HepG2 (cell line): ENCODE measurements around the gene RELB. TPM values are rescaled to one million over a fixed set of nuclear protein-coding genes. Genes with fewer than 3 reads are reported as not detected.

ENCODE experiments used
- ATAC-seq: fragments of 200-7000 bp; cut with Tn5 transposase; 3 replicates; pipeline ENCODE4 v1.9.1; 2020; ENCODE audit warnings: mild to moderate bottlenecking, moderate library complexity
- BruUV-seq: library from RNA; stranded (reverse); fragments of 400-500 nt; replicated peaks from 2 replicates; lab custom pipeline; 2021; lab: Mats Ljungman, UMichigan
- CTCF ChIA-PET: fragments of 300-600 bp; formaldehyde crosslinking; extraction: SDS; loops from one replicate; lab custom pipeline; 2021; ENCODE audit warnings: low total read pairs, inconsistent platforms, low intra/inter-chr PET ratio; lab: Yijun Ruan, JAX
- POLR2A ChIA-PET: fragments of 350-600 bp; sonication (Branson Sonifier 250); formaldehyde crosslinking; loops from one replicate; lab custom pipeline; 2020; ENCODE audit warnings: antibody characterized with exemption, inconsistent platforms; lab: Yijun Ruan, JAX
- DNase-seq: peaks from one replicate; pipeline ENCODE4 v3.0.0-alpha.2; 2015; ENCODE audit warnings: low spot score
- FAIRE-seq: peaks from 3 replicates; lab custom pipeline; 2011; peaks lifted over from hg19 to GRCh38; lab: Jason Lieb, UNC
- H2AFZ ChIP-seq: one replicate; pipeline ENCODE4 v1.6.1; 2011; ENCODE audit warnings: low read length, inconsistent platforms
- H3K27ac ChIP-seq: fragments of 300-600 bp; 3 replicates; pipeline ENCODE4 v1.8.0; 2011; ENCODE audit warnings: mixed run types, mild to moderate bottlenecking, mixed read lengths, low read length, inconsistent platforms; ENCODE audit not compliant: insufficient read depth; ENCODE audit errors: extremely low read length
- H3K27me3 ChIP-seq, 2 experiments: fragments of 200-600 bp in 1 of 2; 2 replicates in 1 of 2; 3 replicates in 1 of 2; pipeline versions ENCODE4 v1.6.0 to v1.8.0; 2011; ENCODE audit warnings: low read length in 2 of 2, mild to moderate bottlenecking in 2 of 2, moderate library complexity in 2 of 2, inconsistent platforms in 1 of 2; ENCODE audit not compliant: insufficient read depth in 2 of 2, control insufficient read depth in 1 of 2
- H3K36me3 ChIP-seq, 2 experiments: fragments of 200-600 bp in 1 of 2; replicated peaks in 1 of 2; 2 replicates in 1 of 2; 3 replicates in 1 of 2; pipeline versions ENCODE4 v1.5.1 to v1.8.0; 2011; ENCODE audit warnings: low read length in 2 of 2, inconsistent platforms in 1 of 2; ENCODE audit not compliant: insufficient read depth in 2 of 2, control insufficient read depth in 1 of 2
- H3K4me1 ChIP-seq: 2 replicates; pipeline ENCODE4 v1.5.1; 2012; ENCODE audit warnings: low read length, inconsistent platforms; ENCODE audit not compliant: insufficient read depth
- H3K4me2 ChIP-seq: 2 replicates; pipeline ENCODE4 v1.6.0; 2011; ENCODE audit warnings: low read depth, low read length, inconsistent platforms
- H3K4me3 ChIP-seq, 3 experiments: fragments of 200-600 bp in 1 of 3; sonication (generic), shearing (Covaris generic) in 1 of 3; replicated peaks in 1 of 3; 2 replicates each; pipeline ENCODE4 v1.5.1; 2011 to 2016; ENCODE audit warnings: low read length in 3 of 3, inconsistent platforms in 2 of 3, low read depth in 2 of 3, mild to moderate bottlenecking in 2 of 3, control low read depth in 1 of 3, mixed read lengths in 1 of 3; ENCODE audit not compliant: insufficient read depth in 1 of 3
- H3K79me2 ChIP-seq: one replicate; pipeline ENCODE4 v1.6.1; 2011; ENCODE audit warnings: low read length, inconsistent platforms; ENCODE audit not compliant: insufficient read depth
- H3K9ac ChIP-seq: 2 replicates; pipeline ENCODE4 v1.6.0; 2011; ENCODE audit warnings: mild to moderate bottlenecking, low read depth, low read length, inconsistent platforms; ENCODE audit not compliant: insufficient read depth
- H3K9me3 ChIP-seq: 2 replicates; pipeline ENCODE4 v1.5.1; 2012; ENCODE audit warnings: mild to moderate bottlenecking, low read length
- H4K20me1 ChIP-seq: 2 replicates; pipeline ENCODE4 v1.6.0; 2011; ENCODE audit warnings: inconsistent platforms, mild to moderate bottlenecking, low read length, moderate library complexity; ENCODE audit not compliant: insufficient read depth
- AGO1 ChIP-seq: fragments of 200-400 bp; formaldehyde crosslinking; IDR thresholded peaks from 2 replicates; pipeline ENCODE4 v1.6.1; 2017; ENCODE audit warnings: mild to moderate bottlenecking, low read depth, low read length, moderate library complexity; ENCODE audit not compliant: poor library complexity, severe bottlenecking
- CREM ChIP-seq, 2 experiments: sonication (generic) in 1 of 2; formaldehyde crosslinking in 1 of 2; IDR thresholded peaks; 2 replicates each; pipeline versions ENCODE4 v1.4.0 to v1.6.1; 2016 to 2020; ENCODE audit warnings: antibody characterized with exemption in 1 of 2, mild to moderate bottlenecking in 1 of 2, missing genetic modification reagents in 1 of 2
- JUND ChIP-seq: sonication (generic); formaldehyde crosslinking; IDR thresholded peaks from 2 replicates; pipeline ENCODE4 v1.8.0; 2022; ENCODE audit warnings: mild to moderate bottlenecking, missing genetic modification reagents
- KDM5A ChIP-seq: fragments of 200-600 bp; sonication (generic); IDR thresholded peaks from 2 replicates; pipeline ENCODE4 v1.7.0; 2018; ENCODE audit warnings: antibody characterized with exemption, mild to moderate bottlenecking, low read length, borderline replicate concordance
- MBNL3 ChIP-seq: fragments of 250-450 bp; sonication (Bioruptor Pico); conservative IDR thresholded peaks from 2 replicates; pipeline ENCODE4 v1.8.0; 2022; ENCODE audit warnings: mild to moderate bottlenecking, inconsistent platforms
- PATZ1 ChIP-seq: sonication (generic); formaldehyde crosslinking; IDR thresholded peaks from 2 replicates; pipeline ENCODE4 v1.4.0; 2020; ENCODE audit warnings: missing genetic modification reagents
- PTBP1 ChIP-seq: fragments of 200-400 bp; formaldehyde crosslinking; IDR thresholded peaks from 2 replicates; pipeline ENCODE4 v1.6.1; 2018; ENCODE audit warnings: low read length, low read depth; ENCODE audit not compliant: poor library complexity, severe bottlenecking
- SALL2 ChIP-seq: sonication (generic); formaldehyde crosslinking; IDR thresholded peaks from 2 replicates; pipeline ENCODE4 v1.8.1; 2023; ENCODE audit warnings: mild to moderate bottlenecking, missing genetic modification reagents, inconsistent platforms
- TOE1 ChIP-seq: sonication (generic); formaldehyde crosslinking; IDR thresholded peaks from 2 replicates; pipeline ENCODE4 v1.4.0; 2020; ENCODE audit warnings: mild to moderate bottlenecking, missing genetic modification reagents
- ZNF17 ChIP-seq: sonication (generic); formaldehyde crosslinking; IDR thresholded peaks from 2 replicates; pipeline ENCODE4 v1.5.0; 2020; ENCODE audit warnings: mild to moderate bottlenecking, missing genetic modification reagents
- ZNF530 ChIP-seq: sonication (generic); formaldehyde crosslinking; IDR thresholded peaks from 2 replicates; pipeline ENCODE4 v1.5.0; 2020; ENCODE audit warnings: low read depth, mild to moderate bottlenecking, missing genetic modification reagents
- ZNF557 ChIP-seq: sonication (generic); formaldehyde crosslinking; IDR thresholded peaks from 2 replicates; pipeline ENCODE4 v1.4.0; 2020; ENCODE audit warnings: missing genetic modification reagents
- ZNF678 ChIP-seq: sonication (generic); formaldehyde crosslinking; IDR thresholded peaks from 2 replicates; pipeline ENCODE4 v1.4.0; 2020; ENCODE audit warnings: mild to moderate bottlenecking, missing genetic modification reagents
- ZNF713 ChIP-seq: sonication (generic); formaldehyde crosslinking; IDR thresholded peaks from 2 replicates; pipeline ENCODE4 v1.4.0; 2020; ENCODE audit warnings: mild to moderate bottlenecking, missing genetic modification reagents
- WGBS: methylation state at CpG from one replicate; pipeline ENCODE4 v1.1.6; 2017; ENCODE audit warnings: low lambda C conversion rate; 5-methylcytosine and 5-hydroxymethylcytosine counted together
- in situ Hi-C: cut with HindIII; loops from 2 replicates; pipeline ENCODE4 v1.10.0; 2017; ENCODE audit warnings: low pct_unique_long_range_greater_than_20kb; ENCODE audit not compliant: extremely low pct_ligation_motif_present
- intact Hi-C: fragments of 100-400 bp; cut with micrococcal nuclease; formaldehyde crosslinking; loops from one replicate; pipeline ENCODE4 v1.10.0; 2022; ENCODE audit not compliant: unreplicated experiment
- polyA plus RNA-seq, 8 experiments: library from polyadenylated mRNA; depleted of rRNA in 3 of 8; stranded (reverse) in 7 of 8; unstranded in 1 of 8; fragments of >200 nt; fragmentation: Illumina TruSeq in 4 of 8; extraction: Trizol in 4 of 8; gene quantifications; 2 replicates each; pipeline versions ENCODE4 v1.2.1 to v1.2.3, GENCODE V29; 2011 to 2016; ENCODE audit warnings: low read depth in 4 of 8, missing spikeins in 1 of 8, mixed read lengths in 1 of 8; ENCODE audit not compliant: insufficient read depth in 1 of 8
- total RNA-seq, 5 experiments: library from RNA; depleted of rRNA; stranded (reverse); fragments of >200 nt; fragmentation: Illumina TruSeq; extraction: Trizol; gene quantifications; 2 replicates each; pipeline ENCODE4 v1.2.3, GENCODE V29; 2016; ENCODE audit warnings: low read depth in 1 of 5

The RELB gene
- total and polyA plus RNA-seq, 2 of the 13 experiments (the other 11 are each of a cell fraction or from before 2014, with no cell fraction given), result 1.9 to 3.5 TPM

GRCh38 chr19:45079911-45080370, 78.7 kb downstream of the RELB start:
- TF ChIP-seq ZNF557 (no peak), ZNF678 (no peak), JUND (CRISPR knock-in tag) (no peak), SALL2 (no peak), MBNL3 (no peak), PATZ1 (no peak), CREM (IDR thresholded peaks at IDR 0.05) (no peak), CREM (CRISPR knock-in tag; IDR thresholded peaks at IDR 0.05) (no peak), ZNF713 (CRISPR knock-in tag) (no peak), AGO1 (no peak), KDM5A (no peak), ZNF530 (CRISPR knock-in tag) (no peak), ZNF17 (CRISPR knock-in tag) (no peak), TOE1 (CRISPR knock-in tag) (no peak), PTBP1 (no peak)
- no peak for FAIRE-seq
- Histone ChIP-seq H4K20me1 (no peaks in the 10 kb centered on the region), H3K27ac (peak overlapping the region; percentile 77), H3K36me3 (peaks cover 5 to 9% of the 10 kb centered on the region in 2 experiments; a peak in 4 of 5 replicates), H3K9me3 (no peaks in the 10 kb centered on the region), H3K4me3 (peak overlapping the region; percentile 87 to 95 (median 93)), H3K4me1 (peaks cover 45% of the 10 kb centered on the region), H3K9ac (peak overlapping the region; percentile 92), H3K27me3 (no peaks in the 10 kb centered on the region; a peak in 1 of 5 replicates), H2AFZ (no peak overlapping the region), H3K4me2 (peak overlapping the region; percentile 92), H3K79me2 (peaks cover 37% of the 10 kb centered on the region)
- BruUV-seq, result no TSS peak
- no peak for ATAC-seq
- ChIA-PET CTCF (no interaction called here), POLR2A (interaction anchor here (0.9 to 2.6 kb wide), 8 partner anchors 13 to 174 kb away, joined by 3 to 14 read pairs (median 8); partner anchors contain the start of genes APOE, CLASRP and PPP1R37)
- intact Hi-C loops (loop anchor here (5.0 kb wide), 1 partner anchor 47 kb away; no protein-coding TSS in a partner anchor), in situ Hi-C loops (no loop called here)
- 7% methylated on average over 2 of the region's 6 CpGs for WGBS
- no peak for DNase-seq
